Smooth muscle cell (in vitro differentiated cells): ENCODE measurements around the gene MYO16. TPM values are rescaled to one million over a fixed set of nuclear protein-coding genes. Genes with fewer than 3 reads are reported as not detected.

ENCODE experiments used
- DNase-seq: peaks from one replicate; lab custom pipeline; 2025; ENCODE audit not compliant: unreplicated experiment; lab: John Stamatoyannopoulos, UW
- H2AFZ ChIP-seq: fragments of 200-600 bp; sonication (generic); 2 replicates; pipeline ENCODE4 v1.6.0; 2016; ENCODE audit warnings: antibody characterized with exemption, low read depth, mild to moderate bottlenecking
- H3F3A ChIP-seq: fragments of 200-600 bp; sonication (generic); 2 replicates; pipeline ENCODE4 v1.6.0; 2017; ENCODE audit warnings: antibody characterized with exemption, low read depth
- H3K27ac ChIP-seq: fragments of 200-600 bp; sonication (generic); 2 replicates; pipeline ENCODE4 v1.5.1; 2016; ENCODE audit warnings: low read depth, mild to moderate bottlenecking
- H3K27me3 ChIP-seq: fragments of 200-600 bp; sonication (generic); 2 replicates; pipeline ENCODE4 v1.6.1; 2016; ENCODE audit warnings: low read depth, mild to moderate bottlenecking
- H3K36me3 ChIP-seq: fragments of 200-600 bp; sonication (generic); 2 replicates; pipeline ENCODE4 v1.5.1; 2016; ENCODE audit warnings: low read depth
- H3K4me1 ChIP-seq: fragments of 200-600 bp; sonication (generic); 2 replicates; pipeline ENCODE4 v1.5.1; 2016; ENCODE audit warnings: low read depth
- H3K4me2 ChIP-seq: fragments of 200-600 bp; sonication (generic); 2 replicates; pipeline ENCODE4 v1.6.0; 2016; ENCODE audit warnings: mild to moderate bottlenecking
- H3K4me3 ChIP-seq: fragments of 200-600 bp; sonication (generic); 2 replicates; pipeline ENCODE4 v1.5.1; 2016; ENCODE audit warnings: mild to moderate bottlenecking
- H3K79me2 ChIP-seq: fragments of 200-600 bp; sonication (generic); 2 replicates; pipeline ENCODE4 v1.6.0; 2016; ENCODE audit warnings: low read depth, mild to moderate bottlenecking
- H3K9ac ChIP-seq: fragments of 200-600 bp; sonication (generic); 2 replicates; pipeline ENCODE4 v1.6.0; 2016; ENCODE audit warnings: low read depth
- H3K9me3 ChIP-seq: fragments of 200-600 bp; sonication (generic); replicated peaks from 2 replicates; pipeline ENCODE4 v1.5.1; 2016; ENCODE audit warnings: low read depth
- H4K20me1 ChIP-seq: fragments of 200-600 bp; sonication (generic); 2 replicates; pipeline ENCODE4 v1.6.0; 2016; ENCODE audit warnings: low read depth
- CTCF ChIP-seq: fragments of 200-600 bp; sonication (generic); IDR thresholded peaks from 2 replicates; pipeline ENCODE4 v1.5.1; 2017; ENCODE audit warnings: borderline replicate concordance, mild to moderate bottlenecking, antibody characterized with exemption; ENCODE audit not compliant: insufficient read depth, poor library complexity, severe bottlenecking
- WGBS: methylation state at CpG from one replicate; pipeline ENCODE4 v1.1.7; 2016; ENCODE audit warnings: low lambda C conversion rate; 5-methylcytosine and 5-hydroxymethylcytosine counted together
- polyA plus RNA-seq: library from polyadenylated mRNA; unstranded; fragments of >200 nt; fragmentation: Nextera tagmentation; extraction: Ambion mirVana; gene quantifications from 2 replicates; pipeline ENCODE4 v1.2.1, GENCODE V29; 2016
- total RNA-seq: library from RNA; depleted of rRNA; stranded (reverse); fragments of >200 nt; gene quantifications from 2 replicates; pipeline ENCODE4 v1.2.3, GENCODE V29; 2014

The MYO16 gene
- total and polyA plus RNA-seq, 2 experiments from 2014 or later, result not detected

GRCh38 chr13:109226631-109227030 is 597.2 kb downstream of the MYO16 start:
- no peak for DNase-seq
- Histone ChIP-seq H3F3A (no peaks in the 10 kb centered on the region), H3K9ac (no peak overlapping the region), H4K20me1 (no peaks in the 10 kb centered on the region), H3K36me3 (no peaks in the 10 kb centered on the region), H3K9me3 (no peaks in the 10 kb centered on the region), H3K4me1 (no peaks in the 10 kb centered on the region), H3K4me2 (no peak overlapping the region), H3K27me3 (no peaks in the 10 kb centered on the region), H3K79me2 (no peaks in the 10 kb centered on the region), H2AFZ (no peak overlapping the region), H3K4me3 (no peak overlapping the region), H3K27ac (no peak overlapping the region)
- TF ChIP-seq CTCF, result no peak
- WGBS, result 95% methylated on average over 1 of the region's 1 CpG

DNA sequence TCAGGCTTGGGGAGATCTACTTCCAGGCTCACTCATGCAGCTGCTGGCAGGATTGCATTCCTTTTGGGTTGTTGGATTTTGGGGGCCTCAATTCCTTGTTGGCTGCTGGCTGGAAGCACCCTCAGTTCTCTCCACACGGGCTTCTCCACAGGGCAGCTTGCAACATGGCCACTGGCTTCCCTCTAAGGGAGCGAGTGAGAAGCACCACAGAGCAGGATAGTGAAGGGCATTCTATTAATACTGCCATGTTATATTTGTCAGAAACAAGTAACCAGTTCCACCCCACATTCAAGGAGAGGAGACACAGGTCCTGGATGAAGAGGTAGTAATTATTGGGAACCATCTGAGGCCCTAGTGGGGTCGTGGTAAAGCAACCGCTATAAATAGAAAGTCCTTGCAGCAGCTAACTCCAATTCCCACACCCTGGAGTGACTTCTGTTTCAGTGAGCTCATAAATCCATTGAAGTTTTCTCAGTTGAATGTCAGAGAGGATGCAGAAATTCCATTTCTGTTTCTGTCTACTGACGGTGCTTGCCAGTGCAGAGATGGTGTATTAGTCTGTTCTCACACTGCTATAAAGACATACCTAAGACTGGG is 598.0 kb downstream of the MYO16 start:
- 67% methylated on average over 5 of the region's 5 CpGs for WGBS
- Histone ChIP-seq H3F3A (no peaks in the 10 kb centered on the region), H3K79me2 (no peaks in the 10 kb centered on the region), H4K20me1 (no peaks in the 10 kb centered on the region), H3K9ac (no peak overlapping the region), H3K27ac (no peak overlapping the region), H3K4me1 (no peaks in the 10 kb centered on the region), H3K9me3 (no peaks in the 10 kb centered on the region), H3K27me3 (no peaks in the 10 kb centered on the region), H2AFZ (no peak overlapping the region), H3K4me3 (no peak overlapping the region), H3K36me3 (no peaks in the 10 kb centered on the region), H3K4me2 (no peak overlapping the region)
- no peak for DNase-seq
- TF ChIP-seq CTCF, result no peak

DNA sequence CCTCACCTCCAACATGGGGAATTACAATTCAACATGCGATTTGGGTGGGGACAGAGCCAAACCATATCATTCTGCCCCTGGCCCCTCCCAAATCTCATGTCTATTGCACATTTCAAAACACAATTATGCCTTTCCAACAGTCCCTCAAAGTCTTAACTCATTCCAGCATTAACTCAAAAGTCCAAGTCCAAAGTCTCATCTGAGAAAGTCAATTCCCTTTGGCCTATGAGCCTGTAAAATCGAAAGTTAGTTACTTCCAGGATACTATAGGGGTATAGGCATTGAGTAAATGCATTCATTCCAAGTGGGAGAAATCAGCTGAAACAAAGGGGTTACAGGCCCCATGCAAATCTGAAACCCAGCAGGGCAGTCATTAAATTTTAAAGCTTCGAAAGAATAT is 598.8 kb downstream of the MYO16 start:
- H3K27ac ChIP-seq, result no peak overlapping the region
- H2AFZ ChIP-seq, result no peak overlapping the region
- H3K4me3 ChIP-seq, result no peak overlapping the region
- H3K9me3 ChIP-seq, result no peaks in the 10 kb centered on the region
- H3K36me3 ChIP-seq, result no peaks in the 10 kb centered on the region
- no peaks in the 10 kb centered on the region for H3K4me1 ChIP-seq
- no peaks in the 10 kb centered on the region for H3F3A ChIP-seq
- H3K4me2 ChIP-seq, result no peak overlapping the region
- H3K27me3 ChIP-seq, result no peaks in the 10 kb centered on the region
- no peaks in the 10 kb centered on the region for H4K20me1 ChIP-seq
- no peak for TF ChIP-seq CTCF
- WGBS, result 97% methylated on average over 3 of the region's 3 CpGs
- DNase-seq, result no peak
- no peaks in the 10 kb centered on the region for H3K79me2 ChIP-seq
- H3K9ac ChIP-seq, result no peak overlapping the region

- Histone ChIP-seq H3K79me2 (no peaks in the 10 kb centered on the region), H3K4me1 (no peaks in the 10 kb centered on the region), H2AFZ (no peak overlapping the region), H3K4me3 (no peak overlapping the region), H3K27me3 (no peaks in the 10 kb centered on the region), H3K4me2 (no peak overlapping the region), H3K36me3 (no peaks in the 10 kb centered on the region), H4K20me1 (no peaks in the 10 kb centered on the region), H3K27ac (no peak overlapping the region), H3F3A (no peaks in the 10 kb centered on the region), H3K9me3 (no peaks in the 10 kb centered on the region), H3K9ac (no peak overlapping the region)
- no peak for DNase-seq
- TF ChIP-seq CTCF, result no peak
- WGBS, result 97% methylated on average over 1 of the region's 1 CpG
Observed at GRCh38 chr13:109231888-109232287, 602.5 kb downstream of the MYO16 start.
